ENCODE results near the gene CC2D2B.

Gene CC2D2B

GRCh38 chr10:96075977-96076376, 168.2 kb downstream of the CC2D2B start:
- DNase-seq, result no peak

GRCh38 chr10:96077156-96077555, 169.4 kb downstream of the CC2D2B start:
- no peak for DNase-seq

GRCh38 chr10:96082153-96082552, 174.4 kb downstream of the CC2D2B start:
- DNase-seq, result no peak

Data from right kidney (tissue), 1 donor.